ENCODE data around the gene XYLT1.
"Not testable (repeated sequence)": the region's sequence is repeated elsewhere in the genome, so short reads cannot be mapped to it uniquely, and the experiment has no call there.

XYLT1 gene

DNA sequence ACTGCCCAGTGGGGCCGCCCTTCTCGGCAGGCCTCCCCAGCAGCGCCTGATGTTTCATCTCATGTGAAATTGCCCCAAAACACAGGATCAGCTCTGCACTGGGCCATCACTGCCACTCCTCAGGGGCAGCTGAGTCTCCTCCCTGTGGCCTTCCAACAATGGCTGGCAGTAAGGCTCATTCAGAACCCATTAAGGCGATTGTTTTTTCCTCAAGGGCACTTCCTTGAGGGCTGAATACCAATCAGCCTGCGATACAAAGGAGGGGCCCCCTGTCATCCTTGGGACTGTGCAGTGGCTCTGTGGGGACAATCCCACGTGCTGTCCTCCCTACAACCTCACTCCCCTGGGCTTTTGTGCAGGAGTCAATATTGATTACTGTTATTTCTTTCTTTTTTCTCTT lies 47.5 kb downstream of the XYLT1 start:
- no peak for DNase-seq

GRCh38 chr16:17420816-17421215 lies 49.9 kb downstream of the XYLT1 start:
- DNase-seq: no peak

GRCh38 chr16:17419266-17419665 lies 51.5 kb downstream of the XYLT1 start:
- DNase-seq: no peak

DNA sequence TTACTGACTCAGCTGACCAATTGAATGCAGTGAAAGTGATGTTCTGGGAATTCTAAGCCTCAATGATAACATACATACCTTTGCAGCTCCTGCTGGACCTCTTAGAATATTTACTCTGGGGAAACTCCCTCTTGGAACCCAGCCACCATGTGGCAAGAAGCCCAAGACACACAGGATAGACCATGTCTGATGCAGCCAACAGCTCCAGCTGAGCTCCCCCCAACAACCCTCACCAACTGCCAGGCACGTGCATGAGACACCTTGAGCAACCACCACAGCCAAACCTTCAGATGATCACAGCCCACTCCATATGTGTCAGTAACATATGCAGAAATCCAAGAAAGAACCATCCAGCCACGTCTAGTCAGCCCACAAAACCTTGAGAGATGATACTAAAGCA lies 53.0 kb downstream of the XYLT1 start:
- DNase-seq: no peak

- DNase-seq: peak; percentile 40
Observed at GRCh38 chr16:17416461-17417311, 54.1 kb downstream of the XYLT1 start.

DNA sequence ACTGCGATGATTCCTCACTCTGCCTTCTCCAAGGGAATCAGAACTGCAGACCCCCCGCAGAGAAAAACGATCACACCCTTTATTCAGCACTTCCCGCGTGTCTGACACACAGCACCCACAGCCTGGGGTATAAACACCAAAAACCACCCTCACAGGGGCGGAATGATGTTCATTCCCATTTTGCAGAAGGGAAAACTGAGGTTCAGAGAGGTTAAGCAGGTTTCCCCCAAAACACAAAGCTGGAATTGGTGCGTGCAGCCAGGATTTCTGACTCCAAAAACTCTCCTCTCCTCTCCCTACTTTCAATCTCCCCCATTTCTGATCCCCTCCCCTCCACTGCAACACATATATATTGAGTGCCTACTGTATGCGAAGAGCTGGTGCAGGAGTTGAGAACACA lies 55.8 kb downstream of the XYLT1 start:
- DNase-seq: no peak

DNA sequence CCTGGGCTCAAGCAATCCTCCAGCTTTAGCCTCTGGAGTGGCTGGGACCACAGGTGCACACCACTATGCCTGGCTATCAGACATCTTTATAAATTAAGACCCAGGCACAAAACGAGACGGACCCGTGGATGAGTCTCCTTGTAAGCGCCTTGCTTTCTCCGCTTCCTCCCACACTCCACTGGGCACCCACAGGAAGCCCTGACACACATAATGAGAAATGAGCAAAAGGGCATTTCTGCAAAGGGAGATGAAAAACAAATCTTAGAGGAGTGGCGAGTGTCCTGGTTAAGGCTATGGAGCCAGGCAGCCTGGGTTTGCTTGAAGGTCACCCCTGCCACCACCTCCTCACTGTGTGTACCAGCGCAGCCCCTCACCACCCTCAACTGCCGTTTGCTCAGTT lies 56.3 kb downstream of the XYLT1 start:
- DNase-seq: no peak

DNA sequence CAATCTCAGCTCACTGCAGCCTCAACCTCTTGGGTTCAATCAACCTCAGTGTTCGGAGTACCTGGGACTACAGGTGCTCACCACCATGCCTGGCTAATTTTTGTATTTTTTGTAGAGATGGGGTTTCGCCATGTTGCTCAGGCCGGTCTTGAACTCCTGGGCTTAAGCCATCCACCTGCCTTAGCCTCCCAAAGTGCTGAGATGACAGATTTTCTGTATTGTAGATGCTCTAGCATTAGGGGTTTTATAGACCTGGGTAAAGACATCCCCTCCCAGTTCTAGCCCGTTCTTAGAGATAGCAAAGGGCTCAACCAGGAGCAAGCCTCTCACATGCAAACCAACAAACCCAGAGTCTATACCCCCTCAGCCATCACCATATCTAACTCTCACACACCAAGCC lies 57.3 kb downstream of the XYLT1 start:
- DNase-seq: no peak

- DNase-seq: no peak
Observed at GRCh38 chr16:17412791-17413190, 58.0 kb downstream of the XYLT1 start.

DNA sequence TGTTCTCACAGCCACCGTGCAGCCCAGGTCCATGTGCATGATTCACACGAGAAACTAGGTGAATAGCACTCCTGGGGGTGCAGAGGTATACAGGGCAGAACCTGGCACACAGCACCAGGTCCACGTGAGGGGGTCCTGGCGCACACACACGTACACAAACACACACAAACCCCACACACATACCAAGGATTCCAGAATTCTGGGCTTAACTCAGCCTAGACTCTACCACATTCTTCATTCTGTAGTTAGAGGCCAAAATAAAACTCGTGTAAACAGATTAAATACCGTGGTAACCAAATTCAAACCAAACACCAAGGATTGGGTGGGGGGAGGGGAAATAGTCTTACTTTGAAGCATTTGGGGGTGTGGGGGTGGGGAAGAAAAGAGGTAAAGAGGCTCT lies 58.5 kb downstream of the XYLT1 start:
- DNase-seq: no peak

- DNase-seq: no peak
Observed at GRCh38 chr16:17411263-17411662, 59.5 kb downstream of the XYLT1 start.

DNA sequence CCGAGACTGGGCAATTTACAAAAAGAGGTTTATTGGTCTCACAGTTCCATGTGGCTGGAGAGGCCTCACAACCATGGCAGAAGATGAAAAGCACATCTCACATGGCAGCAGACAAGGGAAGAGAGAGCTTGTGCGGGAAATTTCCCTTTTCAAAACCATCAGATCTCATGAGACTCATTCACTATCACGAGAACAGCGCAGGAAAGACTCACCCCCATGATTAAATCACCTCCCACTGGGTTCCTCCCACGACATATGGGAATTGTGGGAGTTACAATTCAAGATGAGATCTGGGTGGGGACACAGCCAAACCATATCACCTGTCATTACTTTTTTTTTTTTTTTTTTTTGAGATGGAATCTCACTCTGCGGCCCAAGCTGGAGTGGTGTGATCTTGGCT lies 60.4 kb downstream of the XYLT1 start:
- DNase-seq: not testable (repeated sequence)

DNA sequence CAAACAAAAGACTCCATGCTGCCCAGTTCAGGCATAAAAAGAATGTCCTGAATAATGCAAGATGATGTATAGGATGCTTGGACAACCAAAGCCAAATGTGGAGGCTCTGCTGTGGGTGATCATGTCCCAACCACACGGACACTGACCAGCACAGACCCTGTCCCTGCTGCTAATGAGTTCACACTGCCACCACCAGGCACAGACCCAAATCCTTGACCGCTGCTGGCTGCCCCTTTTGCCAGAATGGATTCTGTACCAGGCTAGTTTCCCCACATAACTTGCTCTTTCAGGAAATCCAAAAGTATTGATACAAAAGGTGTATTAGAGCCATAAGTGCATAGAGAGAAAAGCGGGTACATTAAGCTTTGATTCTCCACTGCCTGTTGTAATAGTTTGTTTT lies 60.9 kb downstream of the XYLT1 start:
- no peak for DNase-seq

DNA sequence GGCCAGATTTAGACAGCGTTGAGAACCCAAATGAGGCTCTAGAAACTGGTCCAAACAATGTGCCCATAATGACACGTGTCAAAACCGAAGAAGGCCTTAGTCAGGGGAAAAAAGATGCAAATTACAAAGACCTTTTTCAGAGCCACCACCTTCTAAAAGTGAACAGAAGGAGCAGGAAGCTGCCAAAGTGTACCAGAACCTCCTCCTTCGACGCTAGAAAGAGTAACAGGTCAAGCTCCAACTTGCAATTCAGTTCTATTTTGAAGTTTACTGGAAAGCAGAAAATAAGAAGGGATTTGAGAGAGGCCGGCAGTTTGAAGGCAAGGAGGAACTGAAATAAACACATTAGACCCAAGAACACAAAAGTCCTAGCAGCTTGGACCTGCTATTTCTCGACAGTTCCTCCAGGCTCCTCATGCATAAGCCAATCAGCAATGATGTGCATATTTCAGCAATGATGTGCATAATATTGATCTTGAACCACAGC lies 61.8 kb downstream of the XYLT1 start:
- no peak for DNase-seq

- DNase-seq: no peak
Observed at GRCh38 chr16:17408296-17408695, 62.5 kb downstream of the XYLT1 start.

GRCh38 chr16:17407321-17407720 lies 63.4 kb downstream of the XYLT1 start:
- DNase-seq: no peak

DNA sequence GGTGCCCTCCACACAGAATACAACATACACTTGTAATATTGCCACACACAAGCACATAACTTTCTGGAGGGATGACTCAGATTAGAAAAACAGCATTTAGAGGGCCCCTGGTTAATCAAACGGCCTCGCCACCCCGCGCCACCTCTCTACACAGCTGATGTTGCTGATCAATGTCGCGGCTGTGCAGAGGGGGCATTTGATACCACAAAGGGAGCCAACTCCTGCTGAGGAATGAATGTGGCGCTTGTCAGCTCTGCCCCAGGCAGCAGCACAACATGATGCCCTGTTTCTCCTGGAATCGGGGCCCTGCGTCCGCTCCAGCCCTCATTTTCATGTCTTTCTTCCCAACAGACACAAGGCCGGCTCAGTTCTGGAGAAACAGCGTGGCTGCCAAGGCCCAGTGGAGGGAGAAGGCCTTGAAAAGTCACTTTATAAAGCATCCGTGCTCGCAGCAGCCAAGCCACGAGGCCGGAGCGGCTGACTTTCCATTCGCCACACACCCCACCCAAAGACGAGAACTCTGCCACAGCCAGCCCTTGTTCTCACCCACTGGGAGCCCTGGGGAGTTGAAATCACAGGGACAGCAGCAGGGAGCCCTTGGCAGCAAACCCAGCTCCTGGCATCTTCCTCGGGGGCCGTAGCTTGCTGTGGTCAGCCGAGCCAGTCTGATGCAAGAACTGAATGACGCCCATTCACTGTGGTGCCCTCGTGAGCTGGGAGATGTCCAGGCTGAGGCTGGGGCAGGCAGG lies 65.6 kb downstream of the XYLT1 start:
- DNase-seq: peak; percentile 84

GRCh38 chr16:17403859-17404545 lies 66.8 kb downstream of the XYLT1 start:
- DNase-seq: no peak

DNA sequence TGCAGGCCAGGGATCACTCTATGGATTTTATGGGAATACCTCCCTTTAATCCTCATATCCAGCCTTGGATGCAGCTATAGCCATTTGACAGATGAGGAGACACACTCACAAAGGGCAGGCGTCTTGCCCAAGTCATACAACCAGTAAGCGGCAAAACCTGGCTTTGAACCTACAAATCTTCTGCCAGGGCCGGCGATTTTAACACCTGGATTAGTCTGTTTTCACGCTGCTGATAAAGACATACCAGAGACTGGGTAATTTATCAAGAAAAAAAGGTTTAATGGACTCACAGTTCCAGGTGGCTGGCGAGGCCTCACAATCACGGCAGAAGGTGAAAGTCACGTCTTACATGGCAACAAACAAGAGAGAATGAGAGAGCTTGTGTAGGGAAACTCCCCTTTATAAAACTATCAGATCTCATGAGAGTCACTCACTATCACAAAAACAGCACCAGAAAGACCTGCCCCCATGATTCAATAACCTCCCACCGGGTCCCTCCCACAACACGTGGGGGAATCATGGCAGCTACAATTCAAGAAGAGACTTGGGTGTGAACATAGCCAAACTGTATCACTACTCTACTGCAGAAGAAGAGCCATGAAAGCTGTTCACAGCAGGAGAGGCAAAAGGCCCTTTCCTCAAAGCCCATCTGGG lies 67.5 kb downstream of the XYLT1 start:
- DNase-seq: no peak

GRCh38 chr16:17397499-17397891 lies 73.3 kb downstream of the XYLT1 start:
- no peak for DNase-seq

GRCh38 chr16:17396762-17397498 lies 73.8 kb downstream of the XYLT1 start:
- no peak for DNase-seq

- DNase-seq: no peak
Observed at GRCh38 chr16:17395849-17396480, 74.8 kb downstream of the XYLT1 start.
